Caco-2 (cell line): ENCODE data around the gene MRFAP1. TPM values are rescaled to one million over a fixed set of nuclear protein-coding genes. Genes with fewer than 3 reads are reported as not detected.

Source experiments
- BruUV-seq: library from RNA; stranded (reverse); fragments of 400-500 nt; replicated peaks from 2 replicates; lab custom pipeline; 2021; lab: Mats Ljungman, UMichigan
- CTCF ChIA-PET: fragments of 300-600 bp; sonication (Branson Sonifier 250); formaldehyde crosslinking; loops from one replicate; lab custom pipeline; 2022; ENCODE audit warnings: antibody characterized with exemption; lab: Charles Lee
- POLR2A ChIA-PET: fragments of 300-600 bp; sonication (Branson Sonifier 250); formaldehyde crosslinking; loops from one replicate; lab custom pipeline; 2022; ENCODE audit warnings: antibody characterized with exemption; lab: Charles Lee
- DNase-seq, 2 experiments: peaks; one replicate each; pipeline versions ENCODE4 v3.0.0 to v3.0.0-alpha.2; 2020 to 2022
- H3K27me3 ChIP-seq: replicated peaks from 2 replicates; pipeline ENCODE4 v1.6.0; 2011; ENCODE audit warnings: low read length; ENCODE audit not compliant: control insufficient read depth, insufficient read depth
- H3K36me3 ChIP-seq: 2 replicates; pipeline ENCODE4 v1.5.1; 2011; ENCODE audit warnings: low read length; ENCODE audit not compliant: control insufficient read depth, insufficient read depth
- H3K4me1 ChIP-seq: fragments of 250-450 bp; sonication (Bioruptor Pico); 2 replicates; pipeline ENCODE4 v1.5.1; 2020; ENCODE audit warnings: mild to moderate bottlenecking
- H3K4me3 ChIP-seq: 2 replicates; pipeline ENCODE4 v1.5.1; 2011; ENCODE audit warnings: low read depth, mild to moderate bottlenecking, control low read depth, low read length
- H3K9me3 ChIP-seq: fragments of 250-450 bp; sonication (Bioruptor Pico); 2 replicates; pipeline ENCODE4 v1.5.1; 2020; ENCODE audit warnings: mild to moderate bottlenecking, moderate library complexity
- H3K27ac Mint-ChIP-seq: one replicate; pipeline ENCODE4 v1.8.0; 2022; ENCODE audit warnings: mixed read lengths; ENCODE audit not compliant: unreplicated experiment
- H3K27me3 Mint-ChIP-seq: one replicate; pipeline ENCODE4 v1.8.0; 2022; ENCODE audit warnings: mixed read lengths; ENCODE audit not compliant: insufficient read depth, unreplicated experiment
- H3K36me3 Mint-ChIP-seq: one replicate; pipeline ENCODE4 v1.8.0; 2022; ENCODE audit warnings: mild to moderate bottlenecking, mixed read lengths; ENCODE audit not compliant: insufficient read depth, unreplicated experiment
- H3K4me1 Mint-ChIP-seq: one replicate; pipeline ENCODE4 v1.8.0; 2022; ENCODE audit warnings: low read depth, mixed read lengths; ENCODE audit not compliant: unreplicated experiment
- H3K4me3 Mint-ChIP-seq: one replicate; pipeline ENCODE4 v1.8.0; 2022; ENCODE audit warnings: mild to moderate bottlenecking, moderate library complexity, mixed read lengths; ENCODE audit not compliant: unreplicated experiment
- H3K9me3 Mint-ChIP-seq: one replicate; pipeline ENCODE4 v1.8.0; 2022; ENCODE audit warnings: mixed read lengths; ENCODE audit not compliant: unreplicated experiment
- CTCF ChIP-seq, 2 experiments: fragments of 200-600 bp in 1 of 2; IDR thresholded peaks; 1 replicate in 1 of 2; 2 replicates in 1 of 2; pipeline versions ENCODE4 v1.5.1 to v1.8.0; 2011 to 2022; ENCODE audit warnings: antibody characterized with exemption in 1 of 2, control low read depth in 1 of 2, inconsistent platforms in 1 of 2, low read depth in 1 of 2, low read length in 1 of 2, mild to moderate bottlenecking in 1 of 2, moderate library complexity in 1 of 2; ENCODE audit not compliant: insufficient read depth in 1 of 2, severe bottlenecking in 1 of 2, unreplicated experiment in 1 of 2
- intact Hi-C: fragments of 100-400 bp; cut with micrococcal nuclease; formaldehyde crosslinking; loops from one replicate; pipeline ENCODE4 v1.10.0; 2022; ENCODE audit not compliant: unreplicated experiment
- total RNA-seq: library from RNA; stranded (reverse); gene quantifications from 2 replicates; pipeline ENCODE4 v1.2.3, GENCODE V29; 2022

MRFAP1 gene
- total RNA-seq, 1 experiment from 2014 or later: 254 TPM

- H3K27ac Mint-ChIP-seq: no peak overlapping the region
- no peaks in the 10 kb centered on the region for H3K27me3 Mint-ChIP-seq
- no peaks in the 10 kb centered on the region for H3K27me3 ChIP-seq
- H3K4me3 Mint-ChIP-seq: no peak overlapping the region
- H3K4me1 Mint-ChIP-seq: no peaks in the 10 kb centered on the region
- H3K9me3 Mint-ChIP-seq: no peaks in the 10 kb centered on the region
- H3K4me1 ChIP-seq: no peaks in the 10 kb centered on the region
- no peak overlapping the region for H3K4me3 ChIP-seq
- ChIA-PET CTCF (no interaction called here), POLR2A (no interaction called here)
- H3K9me3 ChIP-seq: no peaks in the 10 kb centered on the region
- no peaks in the 10 kb centered on the region for H3K36me3 Mint-ChIP-seq
- DNase-seq: no peak
- intact Hi-C loops: no loop called here
- TF ChIP-seq CTCF (IDR thresholded peaks at IDR 0.05; ENCODE audit: insufficient read depth in 1 of 2, low read depth in 1 of 2, low read length in 1 of 2, severe bottlenecking in 1 of 2, unreplicated experiment in 1 of 2): no peak
- no TSS peak for BruUV-seq
- no peaks in the 10 kb centered on the region for H3K36me3 ChIP-seq
Measured at GRCh38 chr4:6659897-6660296, 19.4 kb downstream of the MRFAP1 start.

GRCh38 chr4:6660430-6660829 is 19.9 kb downstream of the MRFAP1 start:
- no peak overlapping the region for H3K4me3 ChIP-seq
- DNase-seq: no peak
- ChIA-PET POLR2A (no interaction called here), CTCF (no interaction called here)
- H3K9me3 ChIP-seq: no peaks in the 10 kb centered on the region
- no TSS peak for BruUV-seq
- intact Hi-C loops: no loop called here
- no peaks in the 10 kb centered on the region for H3K4me1 Mint-ChIP-seq
- H3K27me3 Mint-ChIP-seq: no peaks in the 10 kb centered on the region
- no peak overlapping the region for H3K27ac Mint-ChIP-seq
- H3K4me3 Mint-ChIP-seq: no peak overlapping the region
- no peaks in the 10 kb centered on the region for H3K27me3 ChIP-seq
- H3K36me3 Mint-ChIP-seq: no peaks in the 10 kb centered on the region
- TF ChIP-seq CTCF (IDR thresholded peaks at IDR 0.05; ENCODE audit: insufficient read depth in 1 of 2, low read depth in 1 of 2, low read length in 1 of 2, severe bottlenecking in 1 of 2, unreplicated experiment in 1 of 2): no peak
- no peaks in the 10 kb centered on the region for H3K36me3 ChIP-seq
- H3K9me3 Mint-ChIP-seq: no peaks in the 10 kb centered on the region
- H3K4me1 ChIP-seq: no peaks in the 10 kb centered on the region

DNA sequence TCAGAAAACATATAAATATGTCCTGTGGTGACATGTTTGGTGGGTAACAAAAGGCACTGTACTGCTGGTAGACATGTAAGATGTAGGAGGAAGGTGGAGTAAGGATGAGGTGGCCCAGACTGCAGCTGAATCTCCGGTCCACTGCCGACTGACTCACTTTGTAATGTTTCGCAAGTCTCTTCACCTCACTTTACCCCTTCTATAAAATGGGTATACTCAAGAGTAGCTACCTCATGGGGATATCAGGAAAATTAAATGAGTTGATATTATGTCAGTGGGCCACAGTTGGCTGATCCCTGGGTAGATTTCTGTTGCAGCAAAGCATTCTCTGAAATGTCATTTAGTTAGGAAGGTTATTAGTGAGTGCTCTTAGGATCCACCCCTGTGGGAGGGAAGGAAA is 22.1 kb downstream of the MRFAP1 start:
- intact Hi-C loops: no loop called here
- Mint-ChIP-seq H3K9me3 (no peaks in the 10 kb centered on the region), H3K4me1 (no peaks in the 10 kb centered on the region), H3K36me3 (no peaks in the 10 kb centered on the region), H3K4me3 (no peak overlapping the region), H3K27ac (no peak overlapping the region), H3K27me3 (no peaks in the 10 kb centered on the region)
- TF ChIP-seq CTCF (IDR thresholded peaks at IDR 0.05; ENCODE audit: insufficient read depth in 1 of 2, low read depth in 1 of 2, low read length in 1 of 2, severe bottlenecking in 1 of 2, unreplicated experiment in 1 of 2): no peak
- Histone ChIP-seq H3K4me3 (no peak overlapping the region), H3K9me3 (no peaks in the 10 kb centered on the region), H3K4me1 (no peaks in the 10 kb centered on the region), H3K36me3 (no peaks in the 10 kb centered on the region), H3K27me3 (no peaks in the 10 kb centered on the region)
- no TSS peak for BruUV-seq
- POLR2A ChIA-PET: no interaction called here
- CTCF ChIA-PET: no interaction called here
- no peak for DNase-seq
